ENCODE measurements around the gene ADAMTS15. TPM values are rescaled to one million over a fixed set of nuclear protein-coding genes. Genes with fewer than 3 reads are reported as not detected.

ADAMTS15 gene
- total RNA-seq, 1 donor from 2014 or later, result 34.4 TPM

- intact Hi-C loops (cut with micrococcal nuclease), result loop anchor here (10.0 kb wide), 1 partner anchor 223 kb away; no protein-coding TSS in a partner anchor
- DNase-seq (peak; percentile 65), ATAC-seq (peak; percentile 35)
Observed at GRCh38 chr11:130451231-130452019, 3.0 kb downstream of the ADAMTS15 start.

- intact Hi-C loops (cut with micrococcal nuclease), result loop anchor here (10.0 kb wide), 1 partner anchor 223 kb away; no protein-coding TSS in a partner anchor
- DNase-seq (no peak), ATAC-seq (no peak)
Observed at GRCh38 chr11:130452176-130452575, 3.7 kb downstream of the ADAMTS15 start.

GRCh38 chr11:130452940-130453339 lies 4.5 kb downstream of the ADAMTS15 start:
- peak; percentile 52 for DNase-seq
- intact Hi-C loops (cut with micrococcal nuclease), result loop anchor here (10.0 kb wide), 1 partner anchor 222 kb away; no protein-coding TSS in a partner anchor
- no peak for ATAC-seq

- intact Hi-C loops (cut with micrococcal nuclease), result loop anchor here (10.0 kb wide), 1 partner anchor 220 kb away; no protein-coding TSS in a partner anchor
- peak; percentile 41 for ATAC-seq
- DNase-seq, result no peak
Observed at GRCh38 chr11:130454491-130455252, 6.2 kb downstream of the ADAMTS15 start.

- DNase-seq (no peak), ATAC-seq (no peak)
- intact Hi-C loops (cut with micrococcal nuclease), result loop anchor here (10.0 kb wide), 1 partner anchor 219 kb away; no protein-coding TSS in a partner anchor
Observed at GRCh38 chr11:130455483-130456127, 7.2 kb downstream of the ADAMTS15 start.

GRCh38 chr11:130456286-130456685 lies 7.8 kb downstream of the ADAMTS15 start:
- DNase-seq, result no peak
- intact Hi-C loops (cut with micrococcal nuclease), result loop anchor here (10.0 kb wide), 1 partner anchor 219 kb away; no protein-coding TSS in a partner anchor
- no peak for ATAC-seq

- DNase-seq (peak; percentile 78), ATAC-seq (peak; percentile 35)
- intact Hi-C loops (cut with micrococcal nuclease), result loop anchor here (10.0 kb wide), 1 partner anchor 217 kb away; no protein-coding TSS in a partner anchor
Observed at GRCh38 chr11:130457623-130458409, 9.4 kb downstream of the ADAMTS15 start.

- intact Hi-C loops (cut with micrococcal nuclease), result loop anchor here (10.0 kb wide), 1 partner anchor 216 kb away; no protein-coding TSS in a partner anchor
- no peak for DNase-seq
- ATAC-seq, result peak; percentile 1
Observed at GRCh38 chr11:130458410-130458729, 9.9 kb downstream of the ADAMTS15 start.

GRCh38 chr11:130459521-130459920 lies 11.1 kb downstream of the ADAMTS15 start:
- ATAC-seq (no peak), DNase-seq (no peak)
- intact Hi-C loops (cut with micrococcal nuclease), result loop anchor here (10.0 kb wide), 1 partner anchor 215 kb away; no protein-coding TSS in a partner anchor

GRCh38 chr11:130462101-130462885 lies 13.8 kb downstream of the ADAMTS15 start:
- intact Hi-C loops (cut with micrococcal nuclease), result no loop called here
- DNase-seq (no peak), ATAC-seq (no peak)

GRCh38 chr11:130462931-130463330 lies 14.5 kb downstream of the ADAMTS15 start:
- DNase-seq (no peak), ATAC-seq (no peak)
- intact Hi-C loops (cut with micrococcal nuclease), result no loop called here

GRCh38 chr11:130464291-130464812 lies 15.9 kb downstream of the ADAMTS15 start:
- ATAC-seq, result no peak
- no peak for DNase-seq
- intact Hi-C loops (cut with micrococcal nuclease), result no loop called here

- DNase-seq, result no peak
- intact Hi-C loops (cut with micrococcal nuclease), result no loop called here
- ATAC-seq, result no peak
Observed at GRCh38 chr11:130465263-130465662, 16.8 kb downstream of the ADAMTS15 start.

GRCh38 chr11:130467116-130467900 lies 18.9 kb downstream of the ADAMTS15 start:
- no peak for ATAC-seq
- intact Hi-C loops (cut with micrococcal nuclease), result no loop called here
- no peak for DNase-seq

GRCh38 chr11:130469181-130469580 lies 20.7 kb downstream of the ADAMTS15 start:
- ATAC-seq (no peak), DNase-seq (no peak)
- intact Hi-C loops (cut with micrococcal nuclease), result no loop called here

GRCh38 chr11:130470832-130471706 lies 22.6 kb downstream of the ADAMTS15 start:
- intact Hi-C loops (cut with micrococcal nuclease), result loop anchor here (10.0 kb wide), 1 partner anchor 54 kb away; no protein-coding TSS in a partner anchor
- no peak for ATAC-seq
- no peak for DNase-seq
